HG03469 (cell line): ENCODE data around the gene RAB5B.
"Not testable (repeated sequence)": the region's sequence is repeated elsewhere in the genome, so short reads cannot be mapped to it uniquely, and the experiment has no call there.

Experiments used
- ATAC-seq: cut with Tn5 transposase; IDR thresholded peaks from one replicate; pipeline ENCODE4 v1.9.1; 2021; ENCODE audit warnings: mild to moderate bottlenecking, moderate library complexity, moderate number of reproducible peaks; ENCODE audit not compliant: unreplicated experiment

Gene RAB5B

GRCh38 chr12:55982319-55982936 lies 8.6 kb downstream of the RAB5B start:
- peak; percentile 87 for ATAC-seq

- ATAC-seq = no peak
These were observed 9.5 kb downstream of the RAB5B start for GRCh38 chr12:55983232-55983842.

DNA sequence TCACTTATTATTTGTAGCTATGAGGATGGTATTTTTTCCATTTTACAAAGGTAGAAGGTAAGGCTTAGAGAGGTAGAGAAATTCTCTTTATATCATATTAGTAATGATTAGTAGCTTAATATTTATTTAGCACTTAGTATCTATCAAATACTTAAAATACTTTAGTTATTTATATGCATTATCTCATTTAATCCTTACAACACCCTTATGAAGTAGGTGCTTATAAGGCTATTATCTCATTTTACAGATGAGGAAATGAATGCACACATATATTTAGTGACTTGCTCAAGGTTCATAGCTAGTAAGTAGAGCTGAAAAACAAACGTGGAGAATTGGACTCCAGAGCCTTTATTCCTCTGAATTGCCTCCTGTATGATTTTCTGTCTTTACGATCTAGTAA lies 11.0 kb downstream of the RAB5B start:
- no peak for ATAC-seq

- ATAC-seq = no peak
These were observed 11.5 kb downstream of the RAB5B start for GRCh38 chr12:55985341-55985740.

GRCh38 chr12:55985976-55986375 lies 12.1 kb downstream of the RAB5B start:
- not testable (repeated sequence) for ATAC-seq

GRCh38 chr12:55991110-55991509 lies 17.2 kb downstream of the RAB5B start:
- ATAC-seq = no peak

DNA sequence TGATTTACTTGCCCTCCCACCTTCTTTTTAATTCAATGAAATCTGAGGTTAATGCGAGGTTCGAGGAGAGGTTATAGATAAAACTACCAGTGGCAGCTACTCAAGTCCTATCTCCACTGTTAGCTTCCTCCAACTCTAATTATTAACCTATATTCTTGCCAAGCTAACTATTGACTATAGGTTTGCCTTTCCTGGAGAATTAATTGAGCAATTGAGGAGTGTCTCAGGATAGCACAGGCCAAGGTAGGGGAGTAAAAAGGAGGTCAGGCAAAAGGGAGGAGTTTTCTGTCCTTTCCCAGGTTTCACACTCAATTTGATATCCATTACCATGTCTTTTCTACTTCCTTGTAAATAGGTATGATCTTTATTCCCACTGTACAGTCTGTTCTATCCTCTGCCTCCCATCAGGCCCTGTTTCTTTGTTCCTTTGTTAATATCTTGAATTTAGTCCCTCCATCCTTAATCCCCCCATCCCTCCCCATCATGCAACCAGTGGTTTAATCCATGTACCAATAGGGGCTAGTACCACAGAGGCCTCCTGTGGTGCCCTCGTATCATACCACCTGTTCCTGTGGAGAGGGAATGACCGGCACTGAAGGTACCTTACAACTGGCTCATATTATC lies 19.5 kb downstream of the RAB5B start:
- no peak for ATAC-seq

DNA sequence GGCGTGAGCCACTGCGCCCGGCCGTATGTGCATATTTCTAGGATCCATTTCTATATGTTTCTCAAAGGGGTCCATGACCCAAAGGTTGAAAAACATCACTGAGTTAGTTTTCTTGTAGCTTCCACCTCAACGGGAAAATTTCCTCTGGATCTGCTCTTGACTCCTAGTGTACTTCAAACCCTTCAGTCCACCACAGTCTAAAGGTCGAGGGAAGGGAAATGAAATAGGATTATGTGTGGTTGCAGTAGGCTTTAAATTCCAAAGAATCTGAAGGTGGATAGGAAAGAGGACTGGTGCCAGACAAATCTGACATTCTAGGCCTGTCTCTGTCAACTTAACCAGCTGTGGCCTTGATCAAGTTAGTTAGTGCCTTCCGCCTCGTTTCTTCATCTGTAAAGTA lies 21.5 kb downstream of the RAB5B start:
- no peak for ATAC-seq

DNA sequence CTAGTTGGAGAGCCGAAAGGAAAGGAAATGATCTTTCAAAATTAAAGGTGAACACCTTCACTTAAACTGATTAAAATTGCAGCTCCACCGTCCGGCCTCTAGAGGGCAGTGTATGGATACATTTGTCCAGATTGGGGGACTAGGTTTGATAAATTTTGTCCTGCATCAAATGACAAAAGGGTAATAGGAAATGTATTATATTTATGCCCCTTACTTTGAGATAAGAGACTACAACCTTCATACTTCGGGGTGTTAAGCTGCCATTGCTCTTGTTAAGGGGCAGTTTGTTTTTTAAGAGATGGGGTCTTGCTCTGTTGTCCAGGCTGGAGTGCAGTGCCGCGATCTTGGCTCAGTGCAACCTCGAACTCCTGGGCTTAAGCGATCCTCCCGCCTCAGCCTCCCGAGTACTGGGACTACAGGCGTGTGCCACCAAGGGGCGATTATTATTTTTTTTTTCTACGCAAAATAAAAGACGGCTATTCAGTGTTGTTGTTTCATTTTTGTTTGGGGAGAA lies 22.4 kb downstream of the RAB5B start:
- no peak for ATAC-seq

DNA sequence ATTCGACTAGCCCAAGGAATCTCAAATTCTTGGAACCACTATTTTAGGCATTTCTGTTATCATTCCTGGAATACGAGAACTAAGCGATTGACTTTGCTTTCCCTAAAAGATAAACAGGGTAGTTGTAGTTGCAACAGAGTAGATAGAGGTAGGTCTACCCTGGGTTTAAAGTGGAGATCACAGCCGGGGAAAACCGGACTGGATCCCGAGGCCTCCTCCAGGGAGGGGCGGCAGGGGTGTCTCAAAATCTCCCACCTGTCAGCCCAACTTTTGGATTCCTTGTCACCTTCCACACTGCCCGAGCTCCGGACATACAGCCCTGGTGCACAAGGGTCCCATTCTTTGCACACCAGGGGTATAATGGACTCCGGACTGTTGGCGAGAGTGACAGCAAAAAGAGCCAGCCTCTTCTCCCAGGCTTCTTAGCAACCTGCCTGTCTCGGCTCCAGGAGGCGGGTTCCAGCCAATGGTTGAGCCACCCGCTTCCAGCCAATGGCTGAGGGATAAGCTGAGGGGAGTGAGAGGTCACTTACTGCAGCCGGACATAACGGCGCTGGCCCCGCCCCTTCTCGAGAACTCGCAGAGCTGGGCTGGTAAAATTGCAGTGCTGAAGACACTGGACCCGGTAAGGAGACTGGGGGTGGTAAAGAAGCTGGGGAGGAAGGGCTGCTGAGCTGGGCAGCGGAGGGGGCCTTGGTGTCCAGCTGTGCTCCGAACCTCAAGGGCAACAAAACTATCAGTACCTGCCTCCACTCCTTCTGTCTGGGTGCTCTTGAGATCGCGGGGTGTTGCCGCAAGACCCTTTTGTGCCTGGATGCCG lies 23.0 kb downstream of the RAB5B start, which contains the start of gene SUOX:
Gene SUOX, plus strand, starts transcription at position 562 of the 820 bp plus-strand sequence. CDS start 4,946 bp downstream, outside the sequence.
- ATAC-seq = peak; percentile 97

GRCh38 chr12:55997535-55997859 lies 23.6 kb downstream of the RAB5B start:
- no peak for ATAC-seq

DNA sequence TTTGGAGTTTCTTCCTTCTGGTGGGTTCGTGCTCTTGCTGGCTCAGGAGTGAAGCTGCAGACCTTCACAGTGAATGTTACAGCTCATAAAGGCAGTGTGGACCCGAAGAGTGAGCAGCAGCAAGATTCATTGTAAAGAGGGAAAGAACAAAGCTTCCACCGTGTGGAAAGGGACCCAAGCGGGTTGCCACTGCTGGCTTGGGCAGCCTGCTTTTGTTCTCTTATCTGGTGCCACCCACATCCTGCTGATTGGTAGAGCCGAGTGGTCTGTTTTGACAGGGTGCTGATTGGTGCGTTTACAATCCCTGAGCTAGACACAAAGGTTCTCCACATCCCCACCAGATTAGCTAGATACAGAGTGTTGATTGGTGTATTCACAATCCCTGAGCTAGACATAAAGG lies 25.6 kb downstream of the RAB5B start:
- not testable (repeated sequence) for ATAC-seq

DNA sequence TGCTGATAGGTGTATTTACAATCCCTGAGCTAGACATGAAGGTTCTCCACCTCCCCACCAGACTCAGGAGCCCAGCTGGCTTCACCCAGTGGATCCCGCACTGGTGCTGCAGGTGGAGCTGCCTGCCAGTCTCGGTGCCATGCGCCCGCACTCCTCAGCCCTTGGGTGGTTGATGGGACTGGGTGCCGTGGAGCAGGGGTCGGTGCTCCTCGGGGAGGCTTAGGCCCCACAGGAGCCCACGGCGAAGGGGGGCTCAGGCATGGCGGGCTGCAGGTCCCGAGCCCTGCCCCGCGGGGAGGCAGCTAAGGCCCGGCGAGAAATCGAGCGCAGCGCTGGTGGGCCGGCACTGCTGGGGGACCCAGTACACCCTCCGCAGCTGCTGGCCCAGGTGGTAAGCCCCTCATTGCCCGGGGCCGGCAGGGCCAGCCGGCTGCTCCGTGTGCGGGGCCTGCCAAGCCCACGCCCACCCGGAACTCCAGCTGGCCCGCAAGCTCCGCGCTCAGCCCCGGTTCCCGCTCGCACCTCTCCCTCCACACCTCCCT lies 26.2 kb downstream of the RAB5B start:
- not testable (repeated sequence) for ATAC-seq

- no peak for ATAC-seq
These were observed 27.7 kb downstream of the RAB5B start for GRCh38 chr12:56001487-56002100.

GRCh38 chr12:56003376-56003775 lies 29.5 kb downstream of the RAB5B start:
- not testable (repeated sequence) for ATAC-seq

DNA sequence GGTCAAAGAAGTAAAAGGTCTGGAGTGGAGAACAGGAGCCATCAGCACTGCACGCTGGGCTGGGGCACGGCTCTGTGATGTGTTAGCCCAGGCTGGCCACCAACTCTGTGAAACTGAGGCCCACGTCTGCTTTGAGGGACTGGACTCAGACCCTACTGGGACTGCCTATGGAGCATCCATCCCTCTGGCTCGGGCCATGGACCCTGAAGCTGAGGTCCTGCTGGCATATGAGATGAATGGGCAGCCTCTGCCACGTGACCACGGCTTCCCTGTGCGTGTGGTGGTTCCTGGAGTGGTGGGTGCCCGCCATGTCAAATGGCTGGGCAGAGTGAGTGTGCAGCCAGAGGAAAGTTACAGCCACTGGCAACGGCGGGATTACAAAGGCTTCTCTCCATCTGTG lies 30.3 kb downstream of the RAB5B start:
- ATAC-seq = no peak

GRCh38 chr12:56007564-56008559 lies 34.0 kb downstream of the RAB5B start:
- no peak for ATAC-seq

- no peak for ATAC-seq
These were observed 36.3 kb downstream of the RAB5B start for GRCh38 chr12:56010111-56010570.

DNA sequence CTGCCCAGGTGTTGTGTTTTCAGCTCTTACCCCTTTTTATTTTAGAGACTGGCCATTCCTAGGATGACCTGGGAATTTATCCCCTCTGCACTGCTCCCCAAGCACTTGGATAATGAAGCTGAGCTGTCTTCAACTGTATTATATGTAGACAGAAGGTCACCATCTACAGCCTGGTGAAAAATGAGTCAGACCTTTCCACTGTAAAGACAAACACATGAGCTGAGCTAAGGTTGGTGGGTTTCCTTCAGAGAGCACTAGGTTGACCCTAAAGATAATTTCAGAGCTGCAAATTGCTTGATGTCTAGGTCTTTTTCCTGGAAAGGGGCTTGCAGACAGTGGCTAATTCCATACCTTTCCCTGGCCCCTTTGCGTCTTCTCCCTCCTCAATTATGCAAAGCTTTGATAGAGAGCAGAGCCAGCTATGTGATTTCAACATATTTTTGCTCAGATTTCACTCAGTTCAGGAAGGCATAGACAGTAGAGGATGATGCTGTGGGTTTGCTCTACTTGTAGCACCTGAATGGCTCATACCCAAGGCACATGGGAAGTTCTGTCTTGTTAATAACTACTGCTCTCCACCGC lies 37.7 kb downstream of the RAB5B start:
- no peak for ATAC-seq
